Stomach (tissue), 9 donors: ENCODE data around the gene USP36. TPM values are rescaled to one million over a fixed set of nuclear protein-coding genes. Genes with fewer than 3 reads are reported as not detected.

Source experiments
- DNase-seq, 2 donors: peaks; one replicate each; pipeline versions ENCODE4 v3.0.0 to v3.0.0-alpha.2; 2013 to 2019
- H3K27ac ChIP-seq, 5 donors: fragments of 200-600 bp in 4 of 5; sonication (generic) in 4 of 5; one replicate each; pipeline ENCODE4 v1.5.1; 2013 to 2019; ENCODE audit warnings: mild to moderate bottlenecking in 1 of 5, moderate library complexity in 1 of 5
- H3K27me3 ChIP-seq, 3 donors: fragments of 200-600 bp; sonication (generic); one replicate each; pipeline ENCODE4 v1.5.1; 2017 to 2019; ENCODE audit warnings: mixed run types in 1 of 3
- H3K36me3 ChIP-seq, 4 donors: fragments of 200-600 bp; sonication (generic); 1 replicate in 3 of 4; 2 replicates in 1 of 4; pipeline ENCODE4 v1.5.1; 2016 to 2019
- H3K4me1 ChIP-seq, 4 donors: fragments of 200-600 bp; sonication (generic); one replicate each; pipeline ENCODE4 v1.5.1; 2016 to 2019
- H3K4me3 ChIP-seq, 4 donors: fragments of 200-600 bp; sonication (generic) in 3 of 4; one replicate each; pipeline ENCODE4 v1.5.1; 2016 to 2019; ENCODE audit warnings: mild to moderate bottlenecking in 1 of 4
- H3K9me3 ChIP-seq, 4 donors: fragments of 200-600 bp; sonication (generic); one replicate each; pipeline ENCODE4 v1.5.1; 2016 to 2019
- EP300 ChIP-seq: sonication (generic); formaldehyde crosslinking; IDR thresholded peaks from one replicate; pipeline ENCODE4 v1.6.1; 2017; ENCODE audit warnings: antibody characterized with exemption
- POLR2A ChIP-seq, 4 donors: fragments of 450-650 bp; IDR thresholded peaks; one replicate each; pipeline ENCODE4 v1.6.1; 2016; ENCODE audit warnings: antibody characterized with exemption in 4 of 4, control low read depth in 2 of 4, mild to moderate bottlenecking in 1 of 4, moderate library complexity in 1 of 4
- POLR2AphosphoS5 ChIP-seq, 3 donors: sonication (generic); formaldehyde crosslinking; IDR thresholded peaks; one replicate each; pipeline ENCODE4 v1.6.1; 2016; ENCODE audit warnings: antibody characterized with exemption in 3 of 3
- WGBS, 5 donors: extraction: QIAGEN DNeasy Blood & Tissue Kit in 3 of 5; methylation state at CpG; one replicate each; pipeline versions ENCODE4 v1.1.5 to v1.1.7; 2013 to 2018; 5-methylcytosine and 5-hydroxymethylcytosine counted together
- intact Hi-C: fragments of 100-400 bp; cut with DNase I; formaldehyde crosslinking; loops from one replicate; pipeline ENCODE4 v1.15.1; 2023; ENCODE audit warnings: low total_unique reads
- polyA plus RNA-seq, 3 donors: library from polyadenylated mRNA; stranded (reverse); fragments of 200-250 nt; gene quantifications; one replicate each; pipeline ENCODE4 v1.2.3, GENCODE V29; 2013
- total RNA-seq, 5 donors: library from RNA; depleted of rRNA; stranded (reverse); fragments of >200 nt; gene quantifications; one replicate each; pipeline versions ENCODE4 v1.1.0 to v1.2.3, GENCODE V29; 2014 to 2016
- TF ChIP-seq, protein P1 (sequence below), 7 experiments: fragments of 450-650 bp in 4 of 7; fragments of 200-600 bp in 3 of 7; sonication (generic) in 3 of 7; IDR thresholded peaks; one replicate each; pipeline ENCODE4 v1.5.1; 2016 to 2019; ENCODE audit warnings: antibody characterized with exemption in 7 of 7, control low read depth in 2 of 7, mild to moderate bottlenecking in 1 of 7
- donor health status: healthy with polysubstance abuse.
- donor health status: Bipolar disorder and iron deficiency.
- donor health status: healthy.

USP36 gene
- total and polyA plus RNA-seq, 8 donors: 14.2 to 106 (median 34.8) TPM

- H3K36me3 ChIP-seq: peaks cover 6 to 29% (median 18%) of the 10 kb centered on the region in 4 donors
- intact Hi-C loops: loop anchor here (10.0 kb wide), 1 partner anchor 295 kb away; no protein-coding TSS in a partner anchor
- no peak overlapping the region for H3K4me3 ChIP-seq
- WGBS, 5 donors: 14 to 39% (median 20%) methylated on average over 14 of the region's 14 CpGs
- peaks cover 36 to 61% (median 52%) of the 10 kb centered on the region in 4 donors for H3K4me1 ChIP-seq
- TF ChIP-seq, protein P1, sequence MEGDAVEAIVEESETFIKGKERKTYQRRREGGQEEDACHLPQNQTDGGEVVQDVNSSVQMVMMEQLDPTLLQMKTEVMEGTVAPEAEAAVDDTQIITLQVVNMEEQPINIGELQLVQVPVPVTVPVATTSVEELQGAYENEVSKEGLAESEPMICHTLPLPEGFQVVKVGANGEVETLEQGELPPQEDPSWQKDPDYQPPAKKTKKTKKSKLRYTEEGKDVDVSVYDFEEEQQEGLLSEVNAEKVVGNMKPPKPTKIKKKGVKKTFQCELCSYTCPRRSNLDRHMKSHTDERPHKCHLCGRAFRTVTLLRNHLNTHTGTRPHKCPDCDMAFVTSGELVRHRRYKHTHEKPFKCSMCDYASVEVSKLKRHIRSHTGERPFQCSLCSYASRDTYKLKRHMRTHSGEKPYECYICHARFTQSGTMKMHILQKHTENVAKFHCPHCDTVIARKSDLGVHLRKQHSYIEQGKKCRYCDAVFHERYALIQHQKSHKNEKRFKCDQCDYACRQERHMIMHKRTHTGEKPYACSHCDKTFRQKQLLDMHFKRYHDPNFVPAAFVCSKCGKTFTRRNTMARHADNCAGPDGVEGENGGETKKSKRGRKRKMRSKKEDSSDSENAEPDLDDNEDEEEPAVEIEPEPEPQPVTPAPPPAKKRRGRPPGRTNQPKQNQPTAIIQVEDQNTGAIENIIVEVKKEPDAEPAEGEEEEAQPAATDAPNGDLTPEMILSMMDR (IDR thresholded peaks at IDR 0.05): no peak
- TF ChIP-seq POLR2AphosphoS5 (IDR thresholded peaks at IDR 0.05) (peak in 1 of 3 donors; percentile 45), EP300 (no peak), POLR2A (IDR thresholded peaks at IDR 0.05) (no peak)
- DNase-seq: peak; percentile 81 to 90
- H3K9me3 ChIP-seq: no peaks in the 10 kb centered on the region
- H3K27me3 ChIP-seq: no peaks in the 10 kb centered on the region
- peak overlapping the region; percentile 69 to 81 (median 75) for H3K27ac ChIP-seq
These were observed 50.9 kb downstream of the USP36 start for GRCh38 chr17:78789663-78790181.

GRCh38 chr17:78789149-78789662, 51.4 kb downstream of the USP36 start:
- DNase-seq: no peak
- no peak for TF ChIP-seq POLR2A (IDR thresholded peaks at IDR 0.05)
- TF ChIP-seq, protein P1 (IDR thresholded peaks at IDR 0.05): no peak
- TF ChIP-seq EP300: no peak
- TF ChIP-seq POLR2AphosphoS5 (IDR thresholded peaks at IDR 0.05): no peak
- Histone ChIP-seq H3K4me1 (peaks cover 41 to 66% (median 56%) of the 10 kb centered on the region in 4 donors), H3K36me3 (peaks cover 2 to 24% (median 13%) of the 10 kb centered on the region in 4 donors), H3K27ac (peak overlapping the region; percentile 69 to 81 (median 75)), H3K27me3 (no peaks in the 10 kb centered on the region), H3K9me3 (no peaks in the 10 kb centered on the region), H3K4me3 (no peak overlapping the region)
- WGBS, 5 donors: 49 to 66% (median 62%) methylated on average over 5 of the region's 5 CpGs
- intact Hi-C loops: no loop called here

DNA sequence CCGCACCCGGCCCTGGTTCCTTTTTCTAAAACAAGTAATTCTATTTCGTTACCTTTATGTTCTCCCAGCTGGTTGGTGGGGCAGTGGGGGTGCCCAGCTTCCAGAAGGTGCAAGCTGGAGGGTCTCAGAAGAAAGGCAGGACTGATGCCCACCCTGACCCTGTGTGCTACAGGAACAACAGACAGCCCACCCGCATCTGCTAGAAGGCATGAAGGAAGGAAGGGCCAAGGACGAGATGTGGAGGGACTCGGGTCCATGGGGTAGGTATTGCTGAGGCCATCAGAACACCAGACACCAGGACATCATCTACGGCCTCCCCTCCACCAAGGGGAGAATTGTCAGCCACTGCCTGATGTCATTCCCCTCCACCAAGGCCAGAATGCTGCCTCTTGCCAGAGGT, 52.2 kb downstream of the USP36 start:
- peak overlapping the region in 1 of 5 donors; percentile 71 for H3K27ac ChIP-seq
- peaks cover 0 to 16% (median 7%) of the 10 kb centered on the region in 4 donors for H3K36me3 ChIP-seq
- 90 to 98% (median 94%) methylated on average over 7 of the region's 7 CpGs for WGBS, 5 donors
- intact Hi-C loops: no loop called here
- no peak overlapping the region for H3K4me3 ChIP-seq
- no peaks in the 10 kb centered on the region for H3K9me3 ChIP-seq
- TF ChIP-seq, protein P1 (IDR thresholded peaks at IDR 0.05): no peak
- no peak for TF ChIP-seq EP300
- no peak for TF ChIP-seq POLR2A (IDR thresholded peaks at IDR 0.05)
- TF ChIP-seq POLR2AphosphoS5 (IDR thresholded peaks at IDR 0.05): no peak
- H3K4me1 ChIP-seq: peaks cover 48 to 74% (median 63%) of the 10 kb centered on the region in 4 donors
- H3K27me3 ChIP-seq: no peaks in the 10 kb centered on the region
- no peak for DNase-seq

DNA sequence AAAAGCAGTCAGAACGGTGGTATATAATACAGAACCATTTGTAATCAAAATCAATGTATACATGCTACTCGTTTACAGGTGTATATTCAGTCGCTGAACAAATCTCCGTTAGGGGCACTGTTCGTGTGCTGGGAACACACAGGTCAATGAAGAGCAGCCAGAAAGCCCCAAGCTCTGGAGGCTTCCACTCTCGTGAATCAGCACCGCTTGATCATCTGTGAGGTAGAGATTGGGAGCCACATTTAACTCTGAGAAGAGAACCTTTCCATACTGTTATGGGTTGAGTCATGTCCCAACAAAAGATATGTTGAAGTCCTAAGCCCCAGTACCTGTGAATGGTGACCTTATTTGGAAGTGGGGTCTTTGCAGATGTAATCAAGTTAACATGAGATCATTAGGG, 53.2 kb downstream of the USP36 start:
- H3K27ac ChIP-seq: no peak overlapping the region
- intact Hi-C loops: no loop called here
- TF ChIP-seq EP300 (no peak), POLR2AphosphoS5 (IDR thresholded peaks at IDR 0.05) (no peak), POLR2A (IDR thresholded peaks at IDR 0.05) (no peak)
- TF ChIP-seq, protein P1 (IDR thresholded peaks at IDR 0.05): no peak

More for the DNA sequence above, 53.2 kb downstream of the USP36 start:
- H3K27me3 ChIP-seq: no peaks in the 10 kb centered on the region
- DNase-seq: no peak
- H3K9me3 ChIP-seq: no peaks in the 10 kb centered on the region
- H3K4me3 ChIP-seq: no peak overlapping the region
- peaks cover 0 to 6% (median 4%) of the 10 kb centered on the region in 4 donors for H3K36me3 ChIP-seq
- H3K4me1 ChIP-seq: peaks cover 56 to 81% (median 71%) of the 10 kb centered on the region in 4 donors
- WGBS, 5 donors: 78 to 86% (median 81%) methylated on average over 7 of the region's 7 CpGs
